ENCODE data around the gene OTOP2. TPM values are rescaled to one million over a fixed set of nuclear protein-coding genes. Genes with fewer than 3 reads are reported as not detected.
"Not testable (repeated sequence)": the region's sequence is repeated elsewhere in the genome, so short reads cannot be mapped to it uniquely, and the experiment has no call there.

The OTOP2 gene
- total RNA-seq, 1 donor from 2014 or later = not detected

- DNase-seq (ENCODE audit: low spot score) = no peak
Observed at GRCh38 chr17:74900208-74900607, 23.9 kb upstream of the OTOP2 start.

DNA sequence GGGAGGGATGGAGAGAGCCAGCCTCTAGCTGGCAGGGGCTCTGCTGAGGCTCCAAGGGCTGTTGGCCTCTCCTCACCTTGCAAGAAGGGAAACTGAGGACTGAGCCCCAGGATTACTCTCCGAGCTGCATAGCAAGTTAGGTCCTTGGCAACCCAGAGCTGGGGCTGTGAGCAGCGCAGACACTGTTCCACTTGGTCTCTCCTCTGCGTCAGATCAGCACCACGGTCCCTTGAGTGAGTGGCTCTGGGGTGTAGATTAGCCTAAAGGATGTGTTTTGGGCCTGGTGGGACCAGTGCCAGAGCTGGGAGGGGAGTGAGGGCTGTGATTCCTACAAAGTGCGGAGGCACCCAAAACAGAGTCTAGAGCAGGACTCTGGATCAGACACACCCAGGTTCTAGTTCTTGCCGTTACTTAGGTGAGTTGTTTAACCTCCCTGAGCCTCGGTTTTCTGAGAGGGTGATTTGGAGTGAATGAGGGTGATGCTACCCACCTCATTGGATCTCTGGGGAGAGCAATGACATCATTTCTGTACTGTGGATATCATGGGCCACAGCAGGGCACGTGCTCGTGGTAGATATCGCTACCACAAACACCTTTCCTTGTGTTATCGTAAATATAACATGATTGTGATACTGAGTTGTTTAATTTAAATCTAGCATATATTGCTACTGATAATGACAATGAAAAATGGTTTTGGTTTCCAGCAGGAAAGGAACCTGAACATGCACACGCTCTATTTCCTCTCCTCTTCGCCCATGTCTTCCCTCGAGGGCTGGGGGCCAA, 22.5 kb upstream of the OTOP2 start:
- DNase-seq (ENCODE audit: low spot score) = no peak

GRCh38 chr17:74903034-74903433, 21.0 kb upstream of the OTOP2 start:
- no peak for DNase-seq (ENCODE audit: low spot score)

DNA sequence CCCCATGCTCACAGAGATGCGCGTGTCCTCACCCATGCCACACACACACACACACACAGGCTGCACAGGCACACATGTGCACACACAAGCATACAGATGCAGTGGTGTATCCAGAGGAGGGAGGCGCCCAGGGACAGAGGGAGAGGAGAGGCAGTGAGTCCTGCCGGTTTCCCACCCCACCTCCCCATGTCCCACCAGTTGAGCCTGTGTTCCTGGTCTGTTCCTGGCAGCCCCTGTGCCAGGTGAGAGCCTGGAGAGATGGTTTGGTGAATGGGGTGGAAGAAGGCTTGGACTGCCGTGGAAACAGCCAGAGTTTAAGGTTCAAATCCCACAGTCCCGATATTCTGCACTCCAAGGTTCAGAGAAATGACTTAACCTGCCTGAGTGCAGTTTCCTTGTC, 20.4 kb upstream of the OTOP2 start:
- no peak for DNase-seq (ENCODE audit: low spot score)

GRCh38 chr17:74904687-74905409, 19.2 kb upstream of the OTOP2 start:
- no peak for DNase-seq (ENCODE audit: low spot score)

GRCh38 chr17:74906214-74906793, 17.8 kb upstream of the OTOP2 start:
- DNase-seq (ENCODE audit: low spot score) = not testable (repeated sequence)

GRCh38 chr17:74907012-74907411, 17.1 kb upstream of the OTOP2 start:
- DNase-seq (ENCODE audit: low spot score) = no peak

GRCh38 chr17:74909097-74909496, 15.0 kb upstream of the OTOP2 start:
- DNase-seq (ENCODE audit: low spot score) = not testable (repeated sequence)

DNA sequence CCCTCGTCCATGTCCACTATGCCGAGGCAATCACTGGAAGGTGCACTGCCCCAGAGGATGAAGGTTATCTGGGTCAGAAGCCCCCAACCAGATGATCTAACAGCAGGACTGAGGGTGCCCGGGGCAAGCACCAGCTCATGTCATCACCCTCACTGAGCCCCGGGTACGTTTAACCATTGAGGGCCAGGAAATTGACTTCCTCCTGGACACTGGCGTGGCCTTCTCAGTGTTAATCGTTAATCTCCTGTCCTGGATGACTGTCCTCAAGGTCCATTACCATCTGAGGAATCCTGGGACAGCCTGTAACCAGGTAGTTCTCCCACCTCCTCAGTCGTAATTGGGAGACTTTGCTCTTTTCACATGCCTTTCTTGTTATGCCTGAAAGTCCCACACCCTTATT, 12.7 kb upstream of the OTOP2 start:
- not testable (repeated sequence) for DNase-seq (ENCODE audit: low spot score)

DNA sequence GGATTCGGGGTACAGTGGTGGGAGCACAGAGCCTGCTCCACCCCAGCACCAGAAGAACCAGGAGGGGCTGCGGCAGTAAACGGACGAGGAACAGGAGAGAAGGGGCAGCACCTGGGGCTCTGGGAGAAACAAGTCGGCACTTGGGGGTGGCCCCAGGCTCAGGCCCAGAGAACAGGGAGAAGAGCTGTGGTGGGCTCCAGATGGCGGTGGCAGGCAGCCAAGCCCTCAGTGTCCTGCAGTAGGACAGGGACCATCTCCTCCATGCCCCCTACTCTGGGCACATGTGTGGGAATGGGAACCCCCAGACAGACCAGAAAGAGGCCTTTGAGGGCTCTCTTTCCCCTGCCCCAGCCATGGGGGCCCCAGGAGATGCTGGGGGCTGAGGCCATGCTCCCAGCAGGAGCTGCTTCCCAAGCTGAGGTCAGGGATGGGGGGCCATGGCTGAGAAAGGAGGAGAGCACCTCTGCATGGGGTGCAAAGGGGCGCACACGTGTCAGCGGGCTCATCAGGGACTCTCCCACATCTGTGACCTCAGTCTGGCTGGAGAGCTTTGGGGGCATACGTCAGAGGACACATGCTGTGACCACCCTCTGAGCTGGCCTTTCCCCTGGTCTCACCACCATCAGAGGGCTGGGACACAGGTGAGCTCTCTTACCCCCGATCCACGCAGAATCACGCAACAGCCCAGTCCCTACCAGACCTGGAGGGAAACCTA, 7.8 kb upstream of the OTOP2 start:
- DNase-seq (ENCODE audit: low spot score) = no peak

GRCh38 chr17:74916851-74917199, 7.2 kb upstream of the OTOP2 start:
- DNase-seq (ENCODE audit: low spot score) = no peak

DNA sequence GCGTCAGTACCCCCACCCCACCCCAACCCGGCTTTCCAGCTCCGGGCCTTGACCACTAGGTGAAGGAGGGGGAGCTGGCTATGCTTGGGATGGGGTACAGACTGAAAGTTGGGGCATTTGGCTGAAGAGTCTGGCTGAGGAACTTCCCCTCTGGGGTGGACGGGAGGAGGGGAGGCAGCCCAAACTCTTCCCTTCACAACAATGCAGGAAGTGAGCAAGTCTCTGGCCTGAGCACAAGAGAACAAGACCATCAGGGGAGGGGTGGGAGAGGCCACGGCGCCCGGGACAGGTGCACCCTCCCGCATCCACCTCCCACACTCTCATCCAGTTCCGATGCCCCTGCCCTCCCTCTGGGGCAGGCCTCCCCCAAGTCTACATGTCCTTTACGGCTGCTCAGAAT, 6.6 kb upstream of the OTOP2 start:
- no peak for DNase-seq (ENCODE audit: low spot score)

- DNase-seq (ENCODE audit: low spot score) = no peak
Observed at GRCh38 chr17:74918906-74919305, 5.2 kb upstream of the OTOP2 start.

DNA sequence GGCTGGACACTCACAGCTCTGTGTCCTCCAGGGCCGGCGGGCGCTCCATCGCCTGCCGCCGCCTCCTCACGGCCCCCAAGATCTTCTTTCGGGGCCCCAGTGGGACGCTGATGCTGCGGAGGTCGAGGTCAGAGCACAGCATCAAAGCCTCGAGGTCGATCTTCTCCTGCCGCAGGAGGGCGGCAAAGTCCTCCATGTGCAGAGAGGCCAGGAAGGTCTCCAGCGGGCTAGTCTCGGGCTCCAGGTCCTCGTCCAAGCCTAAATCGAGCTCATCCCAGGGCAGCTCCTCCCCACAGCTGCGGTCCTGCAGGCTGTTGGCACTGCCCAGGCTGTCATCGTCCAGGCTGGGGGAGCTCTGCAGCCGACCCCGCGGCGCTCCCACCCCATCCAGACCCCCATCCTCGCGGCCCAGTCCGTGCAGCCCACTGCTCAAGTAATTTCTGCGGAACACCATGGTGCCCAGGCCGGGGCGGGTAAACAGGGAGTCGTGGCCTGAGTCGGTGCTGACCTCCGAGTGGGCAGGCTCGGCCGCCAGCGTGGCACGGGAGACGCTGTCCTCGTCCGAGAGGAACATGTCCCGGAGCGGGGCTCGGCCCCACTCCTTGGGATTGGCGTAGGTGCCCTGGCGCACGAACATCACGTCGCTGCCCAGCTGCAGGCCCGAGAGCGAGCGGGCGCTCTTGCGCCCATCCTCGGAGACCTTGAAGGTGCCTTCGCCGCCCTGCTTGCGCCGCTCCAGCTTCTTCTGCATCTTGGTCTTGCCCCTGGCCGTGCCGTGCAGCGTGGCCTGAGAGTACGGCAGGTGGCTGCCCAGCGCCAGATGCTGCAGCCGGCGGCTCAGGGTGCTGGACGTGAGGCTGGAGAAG, 4.4 kb upstream of the OTOP2 start:
- DNase-seq (ENCODE audit: low spot score) = no peak

- no peak for DNase-seq (ENCODE audit: low spot score)
Observed at GRCh38 chr17:74920306-74920620, 3.8 kb upstream of the OTOP2 start.

DNA sequence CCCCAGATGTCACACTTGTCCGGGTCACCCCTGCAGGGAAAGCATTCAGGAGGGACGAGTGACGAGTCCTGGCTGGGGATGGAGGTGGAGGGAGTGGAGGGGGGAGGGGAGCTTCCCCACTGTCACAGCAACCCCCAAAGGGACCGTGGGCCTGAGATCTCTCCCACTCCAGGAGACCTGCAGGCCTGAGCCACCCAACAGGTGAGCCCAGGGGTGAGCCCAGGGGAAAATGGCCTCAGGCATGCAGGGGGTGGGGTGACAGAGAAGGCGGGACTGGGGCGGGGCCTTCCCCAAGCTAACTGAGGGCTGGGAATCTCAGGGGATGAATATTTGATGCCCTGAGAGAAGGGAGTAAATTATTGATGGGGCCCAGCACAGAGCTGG, 3.4 kb upstream of the OTOP2 start:
- no peak for DNase-seq (ENCODE audit: low spot score)

- DNase-seq (ENCODE audit: low spot score) = peak; percentile 58
Observed at GRCh38 chr17:74921026-74921681, 2.9 kb upstream of the OTOP2 start.

DNA sequence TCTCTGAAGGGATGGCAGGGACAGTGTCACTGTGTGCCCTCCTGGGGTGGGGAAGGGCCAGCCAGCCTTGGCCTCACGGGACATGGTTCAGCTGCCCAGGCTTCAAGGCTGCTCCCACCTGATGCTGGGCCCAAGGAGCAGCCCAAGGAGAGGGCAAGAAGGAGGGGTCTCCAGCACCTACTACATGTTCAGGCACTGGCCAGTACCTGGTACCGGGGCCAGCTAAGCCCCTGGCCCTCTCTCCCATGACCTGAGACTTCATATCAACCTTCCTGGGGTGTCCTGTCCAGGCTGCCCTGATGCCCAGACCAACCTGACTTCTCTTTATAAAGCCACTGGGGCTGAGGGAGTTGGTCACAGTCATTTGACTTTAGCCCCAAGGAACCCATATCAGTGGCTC, 2.3 kb upstream of the OTOP2 start:
- DNase-seq (ENCODE audit: low spot score) = no peak

GRCh38 chr17:74922172-74922571, 1.9 kb upstream of the OTOP2 start:
- DNase-seq (ENCODE audit: low spot score) = no peak

DNA sequence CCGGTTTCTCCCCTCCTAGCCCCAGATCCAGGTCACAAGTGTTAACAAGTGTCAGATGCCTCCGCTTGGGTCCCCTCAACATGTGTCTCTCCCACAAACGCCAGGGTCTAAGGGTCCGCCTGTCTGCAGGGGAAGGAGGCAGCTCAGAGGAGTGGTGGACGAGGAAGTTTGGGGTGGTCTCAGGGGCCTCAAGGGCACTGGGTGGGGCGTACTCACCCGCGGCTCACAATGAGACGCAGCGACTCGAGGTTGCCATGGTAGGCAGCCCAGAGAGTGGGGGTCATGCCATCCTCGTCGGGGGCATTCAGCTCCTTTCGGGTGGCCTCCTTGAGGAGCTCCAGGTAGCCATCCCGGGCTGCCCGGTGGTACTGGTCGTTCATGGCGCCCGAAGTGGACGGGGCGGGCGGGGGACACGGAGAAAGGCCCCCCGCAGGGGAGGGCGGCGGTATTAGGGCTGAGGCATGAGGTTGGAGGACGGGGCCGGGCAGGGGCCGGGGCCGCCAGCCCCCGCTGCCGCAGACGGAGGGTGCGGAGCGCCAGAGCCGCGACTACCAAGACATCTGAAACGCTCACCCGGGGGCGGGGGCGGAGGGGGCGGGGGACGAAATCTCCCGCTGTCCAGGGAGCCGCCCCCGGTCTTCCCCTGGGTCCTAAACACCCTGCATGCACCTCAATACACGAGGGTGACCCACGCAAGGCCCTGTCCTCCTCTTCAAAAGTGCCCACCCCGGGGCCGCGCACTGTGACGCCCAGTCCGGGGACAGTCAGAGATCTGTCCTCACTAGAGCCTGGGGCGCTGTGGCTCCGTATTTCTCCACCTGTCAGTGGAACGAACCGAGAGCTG, 1.2 kb upstream of the OTOP2 start, which contains the start of gene USH1G:
USH1G (minus strand) TSS at position 562 of the 844 bp plus-strand sequence; CDS start at position 380, 182 bp downstream.
- no peak for DNase-seq (ENCODE audit: low spot score)

All from ureter (tissue), 1 donor.